GM12872 (cell line): ENCODE results near the gene NGDN.
A peak's percentile ranks its signal among the peaks of the same experiment; 100 is the strongest.

Experiments
- CTCF ChIP-seq: IDR thresholded peaks from 3 replicates; pipeline ENCODE4 v1.5.1; 2011; ENCODE audit warnings: low read depth, mild to moderate bottlenecking, low read length, moderate library complexity; ENCODE audit not compliant: insufficient read depth

The NGDN gene

GRCh38 chr14:23482823-23483148, 13.3 kb downstream of the NGDN start:
- no peak for TF ChIP-seq CTCF

- peak; percentile 68 for TF ChIP-seq CTCF
Measured at GRCh38 chr14:23483236-23483854, 13.8 kb downstream of the NGDN start.

- no peak for TF ChIP-seq CTCF
Measured at GRCh38 chr14:23485326-23485725, 15.8 kb downstream of the NGDN start.

- no peak for TF ChIP-seq CTCF
Measured at GRCh38 chr14:23486036-23486435, 16.5 kb downstream of the NGDN start.

- TF ChIP-seq CTCF, result no peak
Measured at GRCh38 chr14:23487216-23487615, 17.7 kb downstream of the NGDN start.

GRCh38 chr14:23492618-23493272, 23.2 kb downstream of the NGDN start:
- no peak for TF ChIP-seq CTCF

- no peak for TF ChIP-seq CTCF
Measured at GRCh38 chr14:23494223-23494622, 24.7 kb downstream of the NGDN start.

- no peak for TF ChIP-seq CTCF
Measured at GRCh38 chr14:23512156-23512555, 42.7 kb downstream of the NGDN start.
